ENCODE measurements around the gene SYPL2.

Gene SYPL2

GRCh38 chr1:109508873-109509175 is 42.5 kb downstream of the SYPL2 start:
- peaks cover 4% of the 10 kb centered on the region; the same call in 1 of the 2 replicates for H3K27me3 ChIP-seq
- H3K9me3 ChIP-seq, result no peaks in the 10 kb centered on the region
- H3K4me3 ChIP-seq (ENCODE audit: low read depth, low read length), result peak overlapping the region; percentile 83
- no peaks in the 10 kb centered on the region for H3K4me1 ChIP-seq
- no peak for TF ChIP-seq CTCF (IDR thresholded peaks at IDR 0.05; ENCODE audit: low read depth, low read length)
- no peaks in the 10 kb centered on the region for H3K36me3 ChIP-seq
- no peak for DNase-seq

- H3K27me3 ChIP-seq, result peaks cover 4% of the 10 kb centered on the region; the same call in 1 of the 2 replicates
- H3K9me3 ChIP-seq, result no peaks in the 10 kb centered on the region
Measured at GRCh38 chr1:109509176-109510134, 43.1 kb downstream of the SYPL2 start, which contains the start of gene AMIGO1. Gene AMIGO1 (minus strand): TSS chr1:109509727. CDS start chr1:109508912, 815 bp downstream.

GRCh38 chr1:109513110-109513710 is 46.9 kb downstream of the SYPL2 start:
- Histone ChIP-seq H3K4me3 (ENCODE audit: low read depth, low read length) (no peak overlapping the region), H3K36me3 (no peaks in the 10 kb centered on the region), H3K27me3 (peaks cover 4% of the 10 kb centered on the region; the same call in 1 of the 2 replicates), H3K4me1 (no peaks in the 10 kb centered on the region), H3K9me3 (no peaks in the 10 kb centered on the region)
- DNase-seq, result no peak
- no peak for TF ChIP-seq CTCF (IDR thresholded peaks at IDR 0.05; ENCODE audit: low read depth, low read length)

More at GRCh38 chr1:109509176-109510134, 43.1 kb downstream of the SYPL2 start, which contains the start of gene AMIGO1:
- H3K4me1 ChIP-seq, result no peaks in the 10 kb centered on the region
- H3K4me3 ChIP-seq (ENCODE audit: low read depth, low read length), result peak within 1 kb of the TSS; percentile 83
- no peaks in the 10 kb centered on the region for H3K36me3 ChIP-seq
- DNase-seq, result peak; percentile 78
- no peak for TF ChIP-seq CTCF (IDR thresholded peaks at IDR 0.05; ENCODE audit: low read depth, low read length)

GRCh38 chr1:109514846-109515245 is 48.5 kb downstream of the SYPL2 start:
- no peaks in the 10 kb centered on the region for H3K4me1 ChIP-seq
- no peaks in the 10 kb centered on the region for H3K9me3 ChIP-seq
- H3K27me3 ChIP-seq, result peaks cover under 1% of the 10 kb centered on the region; the same call in 1 of the 2 replicates
- no peaks in the 10 kb centered on the region for H3K36me3 ChIP-seq
- H3K4me3 ChIP-seq (ENCODE audit: low read depth, low read length), result no peak overlapping the region
- no peak for TF ChIP-seq CTCF (IDR thresholded peaks at IDR 0.05; ENCODE audit: low read depth, low read length)
- no peak for DNase-seq

GRCh38 chr1:109516872-109517271 is 50.5 kb downstream of the SYPL2 start:
- Histone ChIP-seq H3K27me3 (no peaks in the 10 kb centered on the region), H3K4me3 (ENCODE audit: low read depth, low read length) (no peak overlapping the region), H3K36me3 (no peaks in the 10 kb centered on the region), H3K9me3 (no peaks in the 10 kb centered on the region), H3K4me1 (peaks cover 4% of the 10 kb centered on the region)
- TF ChIP-seq CTCF (IDR thresholded peaks at IDR 0.05; ENCODE audit: low read depth, low read length), result no peak
- no peak for DNase-seq
